Urinary bladder (tissue), 4 donors: ENCODE data around the gene FOXP1. TPM values are rescaled to one million over a fixed set of nuclear protein-coding genes. Genes with fewer than 3 reads are reported as not detected.

Source experiments
- DNase-seq: peaks from one replicate; pipeline ENCODE4 v3.0.0-alpha.2; 2015; ENCODE audit errors: extremely low spot score
- H3K27ac ChIP-seq: one replicate; pipeline ENCODE4 v1.5.1; 2013; ENCODE audit warnings: low read depth, mild to moderate bottlenecking, moderate library complexity
- H3K36me3 ChIP-seq: one replicate; pipeline ENCODE4 v1.6.1; 2013; ENCODE audit warnings: mild to moderate bottlenecking, moderate library complexity; ENCODE audit not compliant: insufficient read depth
- H3K4me1 ChIP-seq: one replicate; pipeline ENCODE4 v1.6.1; 2013; ENCODE audit warnings: mild to moderate bottlenecking, moderate library complexity; ENCODE audit not compliant: insufficient read depth
- H3K4me3 ChIP-seq: one replicate; pipeline ENCODE4 v1.5.1; 2013; ENCODE audit warnings: low read depth, low read length
- WGBS: extraction: QIAGEN DNeasy Blood & Tissue Kit; methylation state at CpG from one replicate; pipeline ENCODE4 v1.1.7; 2013; 5-methylcytosine and 5-hydroxymethylcytosine counted together
- polyA plus RNA-seq: library from polyadenylated mRNA; stranded (reverse); fragments of 200-250 nt; gene quantifications from one replicate; pipeline ENCODE4 v1.2.3, GENCODE V29; 2013
- total RNA-seq: library from RNA; depleted of rRNA; stranded (reverse); fragments of >200 nt; gene quantifications from one replicate; pipeline ENCODE4 v1.2.3, GENCODE V29; 2014
- donor health status: healthy with polysubstance abuse.
- donor health status: healthy.

FOXP1 gene
- total and polyA plus RNA-seq, 2 donors: 27.4 to 176 TPM

DNA sequence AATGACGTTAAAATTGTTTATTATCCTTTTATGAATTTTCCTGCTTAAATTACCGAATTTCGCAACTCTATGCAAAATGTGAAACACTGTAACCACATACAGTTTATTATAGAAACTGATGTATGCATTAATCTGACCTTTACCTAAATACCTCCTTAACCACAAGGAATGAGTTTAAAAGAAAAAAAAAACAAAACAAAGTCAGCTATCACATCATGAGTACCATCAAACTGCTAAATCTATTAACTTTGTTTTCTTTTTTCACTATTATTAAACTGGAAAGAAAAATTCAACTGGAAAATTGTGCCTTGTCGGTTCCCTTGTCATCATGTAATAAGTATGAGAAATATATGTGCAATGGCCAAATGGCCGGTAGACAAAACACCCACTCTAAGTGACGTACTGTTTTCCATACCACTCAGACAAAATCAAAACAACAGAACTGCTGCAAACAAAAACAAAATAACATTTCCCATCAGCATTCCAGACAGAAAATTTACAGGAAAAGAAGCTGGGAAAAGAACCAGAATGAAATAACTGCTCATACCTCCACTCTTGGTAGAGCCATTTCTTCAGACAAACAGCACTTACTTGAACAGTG, 415.3 kb downstream of the FOXP1 start:
- H3K27ac ChIP-seq: no peak overlapping the region
- peaks cover 2% of the 10 kb centered on the region for H3K36me3 ChIP-seq
- no peaks in the 10 kb centered on the region for H3K4me1 ChIP-seq
- DNase-seq: no peak
- no peak overlapping the region for H3K4me3 ChIP-seq
- 77% methylated on average over 6 of the region's 6 CpGs for WGBS

DNA sequence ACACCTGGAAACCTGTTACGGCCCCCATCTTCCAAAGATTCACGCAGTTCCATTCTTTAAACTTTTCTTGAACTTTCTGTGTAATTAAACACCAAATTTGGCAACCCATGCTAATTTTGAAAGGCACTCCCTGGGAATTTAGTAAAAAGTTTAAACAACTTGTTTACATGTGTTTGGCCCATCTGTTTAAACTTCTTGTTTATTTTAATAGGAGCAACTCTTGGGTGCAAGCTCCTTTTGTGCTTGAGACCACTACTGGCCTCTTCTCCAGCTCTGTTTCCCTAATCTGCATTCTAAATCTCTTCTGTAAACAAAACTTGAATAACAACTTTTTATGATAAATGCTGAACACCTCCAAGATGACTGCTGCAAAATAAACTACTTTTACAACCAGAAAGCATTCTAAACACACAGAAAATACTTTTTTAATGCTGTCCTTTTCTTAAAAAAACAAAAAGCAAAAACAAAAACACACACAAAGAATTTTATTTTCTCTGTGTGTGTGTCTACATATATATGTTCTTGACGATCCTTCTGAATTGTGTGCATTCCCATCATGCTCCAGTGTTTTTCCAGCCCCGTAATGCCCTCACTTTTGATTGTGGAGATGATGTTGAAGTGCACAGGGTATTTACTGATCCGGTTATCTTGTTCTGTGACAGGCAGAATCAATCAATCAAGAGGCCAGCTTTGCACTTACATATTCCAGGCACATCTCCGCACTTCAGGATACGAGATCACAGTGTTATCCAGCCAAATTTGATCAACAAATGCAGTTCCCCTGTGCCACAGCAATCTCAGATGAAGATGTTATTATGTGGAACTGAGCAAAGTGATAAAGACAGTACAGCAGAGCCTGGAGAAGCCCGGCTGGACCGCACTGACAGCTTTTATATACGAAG, 416.9 kb downstream of the FOXP1 start:
- Histone ChIP-seq H3K4me1 (no peaks in the 10 kb centered on the region), H3K4me3 (no peak overlapping the region), H3K27ac (no peak overlapping the region), H3K36me3 (peaks cover 1% of the 10 kb centered on the region)
- WGBS: 70% methylated on average over 10 of the region's 10 CpGs
- DNase-seq: no peak

DNA sequence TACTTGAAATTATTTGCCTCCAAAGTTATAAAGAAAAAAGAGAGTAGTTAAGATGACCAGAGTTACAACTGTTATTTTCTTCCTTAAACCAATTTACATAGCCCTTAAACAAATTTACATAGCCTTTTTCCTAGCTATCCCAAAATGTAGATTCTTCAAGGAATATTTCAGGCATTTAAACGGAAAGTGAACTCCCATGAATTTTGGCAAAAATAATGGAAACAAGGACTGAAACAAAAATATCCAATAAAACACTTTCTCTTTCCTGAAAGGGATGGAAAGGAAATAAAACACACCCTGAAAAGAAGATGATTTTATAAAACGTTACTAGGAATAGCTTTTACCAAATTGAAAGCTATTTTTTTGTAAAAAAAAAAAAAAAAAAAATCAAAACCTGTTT, 418.6 kb downstream of the FOXP1 start:
- Histone ChIP-seq H3K36me3 (no peaks in the 10 kb centered on the region), H3K27ac (no peak overlapping the region), H3K4me1 (no peaks in the 10 kb centered on the region), H3K4me3 (no peak overlapping the region)
- WGBS: 55% methylated on average over 2 of the region's 2 CpGs
- DNase-seq: no peak

DNA sequence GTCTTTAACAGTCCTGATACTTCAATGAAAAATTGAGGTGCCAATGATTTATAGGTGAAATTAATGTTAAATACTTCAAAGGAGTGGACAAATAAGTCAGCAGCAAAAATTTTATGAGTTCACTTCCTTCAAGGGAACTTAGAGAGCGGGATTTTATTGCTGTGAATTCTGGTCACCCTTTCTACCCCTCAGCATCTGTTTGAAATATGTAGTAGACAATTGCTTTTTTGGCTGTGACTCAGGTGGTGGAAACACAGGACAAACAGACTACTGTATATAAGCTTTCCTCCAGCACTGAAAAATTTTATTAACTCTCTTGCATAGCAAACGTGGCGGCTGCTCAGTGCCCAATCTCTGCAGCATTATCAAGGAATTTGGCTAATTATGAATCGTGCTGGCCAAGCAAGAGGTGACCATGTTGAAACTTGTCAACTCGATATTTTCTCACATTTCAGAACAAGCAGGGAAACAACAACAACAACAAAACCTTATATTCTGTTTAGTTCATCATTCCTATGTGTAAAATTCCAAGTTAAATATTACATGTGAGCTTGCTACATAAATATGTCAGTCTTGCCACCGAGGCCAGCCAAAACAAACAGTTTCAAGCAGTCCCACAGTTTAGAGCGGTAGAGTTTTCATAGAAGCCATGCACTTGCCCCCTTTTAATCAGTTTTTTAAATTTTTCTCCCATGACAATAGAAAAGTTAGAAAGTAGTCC, 420.2 kb downstream of the FOXP1 start:
- 77% methylated on average over 7 of the region's 7 CpGs for WGBS
- Histone ChIP-seq H3K4me3 (no peak overlapping the region), H3K4me1 (no peaks in the 10 kb centered on the region), H3K36me3 (no peaks in the 10 kb centered on the region), H3K27ac (no peak overlapping the region)
- DNase-seq: no peak

DNA sequence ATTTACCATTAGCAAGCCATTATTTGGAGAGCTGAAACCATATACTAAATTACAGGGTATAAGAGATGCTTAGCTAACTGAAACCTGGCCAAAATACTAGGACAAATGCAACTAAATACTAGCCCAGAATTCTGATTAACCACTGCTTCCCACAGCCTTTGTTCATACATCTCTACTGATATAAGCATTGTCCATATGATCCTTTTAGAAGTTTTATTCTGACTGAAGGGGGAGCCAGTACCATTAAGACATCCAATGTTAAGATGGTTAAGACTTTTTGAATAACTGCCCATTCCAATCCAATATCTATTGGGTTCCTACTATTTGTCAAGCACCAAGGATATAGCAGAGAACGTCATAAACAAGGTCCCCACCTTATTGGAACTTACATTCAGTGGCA, 421.3 kb downstream of the FOXP1 start:
- Histone ChIP-seq H3K36me3 (no peaks in the 10 kb centered on the region), H3K4me3 (no peak overlapping the region), H3K27ac (no peak overlapping the region), H3K4me1 (no peaks in the 10 kb centered on the region)
- no peak for DNase-seq
- 87% methylated on average over 1 of the region's 1 CpG for WGBS

DNA sequence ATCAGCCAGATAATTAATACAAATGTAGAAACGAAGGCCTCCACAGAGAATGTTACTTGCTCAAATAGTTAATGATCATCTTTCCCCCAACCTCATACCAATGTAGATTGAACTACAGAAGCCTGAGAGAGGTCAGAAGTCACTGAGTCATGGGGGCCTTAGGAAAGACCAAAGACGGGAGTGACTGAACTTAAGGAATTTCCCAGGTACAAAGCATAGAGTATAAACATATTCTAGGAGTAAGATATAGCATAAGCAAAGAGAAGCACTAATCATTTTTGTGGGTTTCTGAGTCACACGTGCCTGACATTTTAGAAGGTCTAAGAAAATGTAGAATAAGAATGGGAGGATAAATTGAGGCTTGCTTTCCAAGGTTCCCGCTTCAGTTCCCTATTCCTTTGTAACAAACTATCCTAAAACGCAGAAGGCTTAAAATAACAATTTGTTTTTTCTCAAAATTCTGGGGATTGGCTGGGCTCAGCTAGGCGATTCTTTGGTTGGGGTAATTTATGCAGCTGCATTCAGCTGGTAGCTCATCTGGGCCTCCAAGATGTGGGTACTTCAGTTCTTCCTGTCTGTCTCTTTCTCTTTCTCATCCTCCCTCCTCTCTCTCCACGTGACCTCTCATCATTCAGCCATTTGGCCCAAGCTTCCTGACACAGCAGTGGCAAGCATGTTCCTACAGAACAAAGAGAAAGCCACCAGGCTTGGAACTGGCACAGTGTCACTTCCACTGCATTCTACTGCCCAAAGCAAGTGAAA, 422.6 kb downstream of the FOXP1 start:
- no peaks in the 10 kb centered on the region for H3K36me3 ChIP-seq
- WGBS: 97% methylated on average over 7 of the region's 7 CpGs
- DNase-seq: no peak
- no peak overlapping the region for H3K4me3 ChIP-seq
- no peak overlapping the region for H3K27ac ChIP-seq
- no peaks in the 10 kb centered on the region for H3K4me1 ChIP-seq

DNA sequence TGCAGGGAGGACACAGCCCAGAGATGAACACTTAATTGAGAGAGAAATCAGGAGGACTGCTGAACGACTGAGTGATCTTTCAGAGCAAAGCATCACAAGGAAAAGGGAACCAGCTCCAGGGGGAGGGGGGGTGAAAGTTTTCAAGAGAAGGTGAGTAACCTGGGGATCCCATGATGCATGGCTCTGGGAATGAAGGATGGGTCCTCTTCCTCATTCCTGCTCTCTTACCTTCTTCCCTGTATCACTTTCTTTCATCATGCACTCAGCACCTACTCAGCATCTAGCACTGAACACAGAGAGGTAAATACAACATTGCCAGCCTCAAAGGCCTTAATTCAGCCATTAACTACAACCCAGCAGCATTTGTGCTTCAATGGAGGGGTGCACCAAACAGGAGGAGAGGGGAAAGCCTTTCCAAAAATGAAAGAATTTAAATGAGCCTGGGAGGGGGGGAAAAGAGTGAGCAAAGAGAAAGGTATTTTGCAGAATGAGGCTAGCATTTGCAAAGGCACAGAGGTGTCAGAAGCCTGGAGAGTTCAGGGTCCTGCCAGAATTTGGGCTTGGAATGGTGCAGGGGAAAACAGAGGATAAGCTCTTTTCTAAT, 427.4 kb downstream of the FOXP1 start:
- H3K4me3 ChIP-seq: no peak overlapping the region
- no peak for DNase-seq
- no peaks in the 10 kb centered on the region for H3K4me1 ChIP-seq
- H3K36me3 ChIP-seq: no peaks in the 10 kb centered on the region
- WGBS: 55% methylated on average over 1 of the region's 1 CpG
- no peak overlapping the region for H3K27ac ChIP-seq

DNA sequence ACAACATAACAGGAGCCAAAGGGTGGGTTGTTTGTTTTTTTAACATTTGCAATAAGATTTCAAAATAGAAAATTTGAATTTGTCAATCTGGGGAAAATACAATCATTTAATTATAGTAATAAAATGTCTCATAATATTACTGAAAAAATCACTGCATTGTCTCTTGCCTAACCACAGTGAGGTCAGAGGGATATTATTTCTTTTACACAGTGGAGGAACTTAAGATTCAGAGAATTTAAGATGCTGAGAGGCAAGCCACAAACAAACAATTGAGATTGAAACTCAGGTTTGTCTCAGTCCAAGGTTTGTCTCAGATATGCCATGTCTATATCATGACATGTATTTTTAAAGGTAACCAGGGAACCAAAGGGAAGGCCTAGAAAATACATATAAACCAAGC, 428.7 kb downstream of the FOXP1 start:
- Histone ChIP-seq H3K27ac (no peak overlapping the region), H3K4me1 (no peaks in the 10 kb centered on the region), H3K36me3 (no peaks in the 10 kb centered on the region), H3K4me3 (no peak overlapping the region)
- DNase-seq: no peak

DNA sequence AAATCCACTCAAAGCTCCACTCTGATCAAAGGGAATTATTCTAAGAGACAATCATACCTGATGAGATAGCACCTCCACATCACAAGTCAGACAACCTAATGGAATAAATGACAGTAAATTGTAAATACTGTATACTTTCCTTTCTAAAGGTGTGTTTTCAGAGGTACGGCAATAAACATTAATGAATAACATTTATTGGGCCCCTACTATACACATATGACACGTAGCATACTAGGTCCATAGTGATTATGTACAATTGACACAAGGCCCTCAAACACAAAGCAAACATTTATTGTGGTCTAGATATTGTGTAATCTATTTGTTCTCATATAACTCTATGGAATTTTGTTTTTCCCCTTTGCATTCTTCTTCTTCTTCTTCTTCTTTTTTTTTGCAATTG, 429.8 kb downstream of the FOXP1 start:
- no peaks in the 10 kb centered on the region for H3K4me1 ChIP-seq
- WGBS: 93% methylated on average over 2 of the region's 2 CpGs
- no peak overlapping the region for H3K4me3 ChIP-seq
- no peak for DNase-seq
- H3K27ac ChIP-seq: no peak overlapping the region
- no peaks in the 10 kb centered on the region for H3K36me3 ChIP-seq

DNA sequence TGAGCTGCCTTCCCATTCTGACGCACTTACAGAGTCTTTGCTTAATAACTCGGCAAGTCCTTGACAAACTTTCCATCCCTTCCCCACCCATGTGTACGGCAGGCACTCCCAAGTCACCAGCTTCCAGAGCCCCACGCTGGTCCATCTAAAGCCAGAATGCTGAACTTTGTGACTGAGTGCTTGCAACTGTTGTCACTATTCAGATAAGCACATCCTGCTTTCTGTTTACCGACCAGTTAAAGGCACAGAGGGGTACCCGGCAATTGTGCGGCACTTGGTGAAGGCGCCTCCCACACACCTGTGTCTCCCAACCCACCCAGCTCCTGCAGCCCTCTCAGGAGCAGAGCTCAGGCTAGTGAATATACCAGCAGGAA, 430.6 kb downstream of the FOXP1 start:
- no peaks in the 10 kb centered on the region for H3K36me3 ChIP-seq
- WGBS: 78% methylated on average over 8 of the region's 8 CpGs
- no peak overlapping the region for H3K27ac ChIP-seq
- no peak for DNase-seq
- H3K4me3 ChIP-seq: no peak overlapping the region
- H3K4me1 ChIP-seq: no peaks in the 10 kb centered on the region

DNA sequence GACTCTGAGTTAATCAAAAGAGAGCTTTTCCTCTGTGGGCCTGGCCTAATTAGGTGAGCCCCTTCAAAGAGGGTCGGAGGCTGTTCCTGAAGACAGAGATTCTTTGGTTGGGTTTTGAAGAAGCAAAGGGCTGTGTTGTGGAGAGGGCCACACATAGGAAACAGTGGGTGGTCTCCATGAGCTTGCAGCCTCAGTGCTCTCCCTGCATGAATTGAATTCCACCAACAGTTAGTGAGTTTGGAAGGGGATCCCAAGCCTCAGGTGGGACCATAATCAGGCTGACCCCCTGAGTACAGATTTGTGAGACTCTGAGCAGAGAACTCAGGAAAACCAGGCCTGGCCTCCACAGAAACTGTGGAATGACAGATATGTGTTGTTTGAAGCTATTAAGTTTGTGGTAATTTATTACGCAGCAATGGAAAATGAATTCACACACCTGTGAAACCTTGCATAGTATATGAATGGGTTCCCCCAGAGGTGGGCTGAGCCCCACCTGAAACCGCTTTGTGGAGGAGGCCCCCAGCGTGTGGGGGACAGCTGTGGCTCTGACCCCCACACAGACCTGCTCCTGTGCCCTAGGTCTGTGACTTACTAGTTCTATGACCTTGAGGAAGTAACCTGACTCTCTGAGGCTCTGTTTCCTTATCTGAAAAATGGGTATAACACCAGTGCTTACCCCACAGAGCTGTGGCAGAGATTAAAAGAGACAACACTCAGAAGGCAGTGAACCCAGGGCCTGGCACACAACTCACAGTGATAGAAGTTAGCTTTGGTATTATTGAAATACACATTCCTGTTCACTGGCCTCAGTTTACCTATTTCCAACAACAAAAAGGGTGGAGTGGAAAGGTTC, 431.3 kb downstream of the FOXP1 start:
- H3K36me3 ChIP-seq: no peaks in the 10 kb centered on the region
- no peak overlapping the region for H3K4me3 ChIP-seq
- 73% methylated on average over 4 of the region's 4 CpGs for WGBS
- H3K4me1 ChIP-seq: no peaks in the 10 kb centered on the region
- DNase-seq: no peak
- no peak overlapping the region for H3K27ac ChIP-seq
